KMS-11 (cell line): ENCODE measurements around the gene A1BG.
"Not testable (repeated sequence)": the region's sequence is repeated elsewhere in the genome, so short reads cannot be mapped to it uniquely, and the experiment has no call there.

Source experiments
- H2AFZ ChIP-seq: fragments of 200-600 bp; sonication (generic); 2 replicates; pipeline ENCODE4 v1.6.1; 2016; ENCODE audit warnings: antibody characterized with exemption, mixed run types, low read depth
- H3K27ac ChIP-seq: fragments of 200-600 bp; sonication (generic); 2 replicates; pipeline ENCODE4 v1.6.1; 2016; ENCODE audit warnings: mild to moderate bottlenecking, mixed run types
- H3K27me3 ChIP-seq: fragments of 200-600 bp; sonication (generic); 2 replicates; pipeline ENCODE4 v1.6.1; 2017; ENCODE audit warnings: mild to moderate bottlenecking, low read depth, mixed run types, moderate library complexity; ENCODE audit not compliant: insufficient read depth
- H3K36me3 ChIP-seq: fragments of 200-600 bp; sonication (generic); 2 replicates; pipeline ENCODE4 v1.6.1; 2017; ENCODE audit warnings: mild to moderate bottlenecking, mixed run types; ENCODE audit not compliant: insufficient read depth
- H3K4me1 ChIP-seq: fragments of 200-600 bp; sonication (generic); 2 replicates; pipeline ENCODE4 v1.6.1; 2016; ENCODE audit warnings: mild to moderate bottlenecking, low read depth, mixed run types; ENCODE audit not compliant: poor library complexity, severe bottlenecking
- H3K4me2 ChIP-seq: fragments of 200-600 bp; sonication (generic); 2 replicates; pipeline ENCODE4 v1.7.0; 2016; ENCODE audit warnings: mild to moderate bottlenecking, mixed run types
- H3K4me3 ChIP-seq: fragments of 200-600 bp; sonication (generic); IDR thresholded peaks from 2 replicates; pipeline ENCODE4 v1.6.1; 2017; ENCODE audit warnings: low read depth, low read length, mixed read lengths; ENCODE audit not compliant: insufficient read depth
- H3K79me2 ChIP-seq: fragments of 200-600 bp; sonication (generic); 2 replicates; pipeline ENCODE4 v1.6.1; 2016; ENCODE audit warnings: low read depth, mixed run types; ENCODE audit not compliant: insufficient read depth
- H3K9ac ChIP-seq: fragments of 200-600 bp; sonication (generic); 2 replicates; pipeline ENCODE4 v1.6.1; 2016; ENCODE audit warnings: mild to moderate bottlenecking, mixed run types
- H4K20me1 ChIP-seq: fragments of 200-600 bp; sonication (generic); 2 replicates; pipeline ENCODE4 v1.6.1; 2016; ENCODE audit warnings: mild to moderate bottlenecking, mixed run types; ENCODE audit not compliant: insufficient read depth
- CTCF ChIP-seq: fragments of 200-600 bp; sonication (generic); conservative IDR thresholded peaks from 2 replicates; pipeline ENCODE4 v1.6.1; 2017; ENCODE audit warnings: low read depth, mild to moderate bottlenecking, antibody characterized with exemption, low read length, moderate library complexity, mixed read lengths

Gene A1BG

DNA sequence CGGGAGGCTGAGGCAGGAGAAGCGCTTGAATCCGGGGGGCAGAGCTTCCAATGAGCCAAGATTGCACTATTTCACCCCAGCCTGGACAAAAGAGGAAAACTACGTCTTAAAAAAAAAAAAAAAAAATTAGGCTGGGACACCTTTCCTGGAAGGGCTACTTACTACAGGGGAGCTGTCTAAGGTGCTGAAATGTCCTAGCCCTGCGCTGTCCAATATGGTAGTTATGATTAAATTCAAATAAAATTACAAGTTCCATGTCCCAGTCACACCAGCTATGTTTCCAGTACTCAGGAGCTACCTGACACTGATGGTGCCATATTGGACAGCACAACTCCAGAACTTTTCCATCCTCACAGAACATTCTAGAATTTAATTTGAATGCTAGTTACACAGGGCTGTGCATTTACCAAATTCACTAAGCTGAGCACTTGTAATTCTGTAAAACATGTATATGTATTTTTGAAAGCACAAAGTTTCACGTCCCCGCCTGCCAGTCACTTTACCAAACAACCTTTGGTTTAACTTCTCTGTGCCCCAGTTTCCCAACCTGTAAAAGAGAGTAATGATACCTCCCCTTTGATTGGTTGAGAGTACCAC is 35.7 kb downstream of the A1BG start:
- no peak overlapping the region for H3K4me3 ChIP-seq
- no peak for TF ChIP-seq CTCF
- no peak overlapping the region for H3K4me2 ChIP-seq
- no peak overlapping the region for H3K9ac ChIP-seq
- no peaks in the 10 kb centered on the region for H3K79me2 ChIP-seq
- peaks cover 2% of the 10 kb centered on the region; the same call in 1 of the 2 replicates for H3K36me3 ChIP-seq
- no peaks in the 10 kb centered on the region for H3K4me1 ChIP-seq
- no peak overlapping the region for H3K27ac ChIP-seq
- no peaks in the 10 kb centered on the region for H3K27me3 ChIP-seq
- no peaks in the 10 kb centered on the region for H4K20me1 ChIP-seq
- no peak overlapping the region for H2AFZ ChIP-seq

DNA sequence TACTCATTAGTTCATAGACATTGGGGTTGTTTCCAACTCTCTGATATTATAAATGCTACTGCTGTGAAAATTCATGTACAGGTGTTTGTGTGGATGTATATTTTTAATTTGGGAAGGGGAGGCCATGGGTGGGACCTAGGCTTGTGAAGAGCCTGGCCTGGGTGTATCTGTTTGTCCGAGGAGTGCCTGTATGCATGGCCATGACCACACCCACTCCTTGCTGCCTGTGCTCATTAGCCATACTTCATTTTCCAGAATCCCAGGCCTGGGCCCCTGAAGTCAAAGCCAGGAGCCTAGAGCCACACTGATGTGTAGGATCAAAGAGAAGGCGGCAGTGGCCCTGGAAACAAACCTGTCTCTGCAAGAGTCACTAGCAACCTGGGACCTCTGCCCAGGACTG is 37.7 kb downstream of the A1BG start:
- Histone ChIP-seq H3K36me3 (peaks cover 9% of the 10 kb centered on the region; the same call in 1 of the 2 replicates), H3K27ac (no peak overlapping the region), H3K9ac (no peak overlapping the region), H3K27me3 (no peaks in the 10 kb centered on the region), H4K20me1 (no peaks in the 10 kb centered on the region), H2AFZ (no peak overlapping the region), H3K79me2 (no peaks in the 10 kb centered on the region), H3K4me1 (no peaks in the 10 kb centered on the region), H3K4me3 (no peak overlapping the region), H3K4me2 (no peak overlapping the region)
- no peak for TF ChIP-seq CTCF

DNA sequence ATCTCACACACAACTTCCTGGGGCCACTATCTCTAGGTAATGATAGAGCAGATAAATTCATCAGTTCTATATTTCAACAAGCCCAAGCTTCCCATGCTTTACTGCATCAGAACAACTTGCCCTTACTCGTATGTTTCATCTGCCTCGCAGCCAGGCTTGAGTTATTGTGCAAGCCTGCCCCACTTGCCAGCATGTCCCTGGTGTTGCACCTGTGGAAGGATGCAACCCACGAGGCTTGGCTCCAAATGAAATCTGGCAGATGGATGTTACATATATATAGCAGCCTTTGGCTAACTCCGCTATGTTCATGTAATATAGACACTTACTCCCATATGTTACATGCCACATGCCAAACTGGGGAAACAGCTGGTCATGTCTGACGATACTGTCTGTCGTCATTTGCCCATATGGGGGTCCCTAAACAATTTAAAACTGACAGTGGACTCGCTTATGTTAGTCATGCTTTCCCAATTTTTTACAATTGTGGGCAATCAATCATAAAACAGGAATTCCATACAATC is 41.9 kb downstream of the A1BG start:
- Histone ChIP-seq H3K27me3 (no peaks in the 10 kb centered on the region), H3K27ac (no peak overlapping the region), H3K36me3 (peaks cover 27% of the 10 kb centered on the region; the same call in 1 of the 2 replicates), H3K4me3 (no peak overlapping the region), H3K4me2 (no peak overlapping the region), H4K20me1 (no peaks in the 10 kb centered on the region), H3K9ac (no peak overlapping the region), H2AFZ (no peak overlapping the region), H3K4me1 (peaks cover 3% of the 10 kb centered on the region), H3K79me2 (no peaks in the 10 kb centered on the region)
- no peak for TF ChIP-seq CTCF

GRCh38 chr19:58310685-58311084 is 42.6 kb downstream of the A1BG start:
- H3K79me2 ChIP-seq, H3K4me2 ChIP-seq, H3K9ac ChIP-seq, H2AFZ ChIP-seq, H3K27ac ChIP-seq, H4K20me1 ChIP-seq, H3K27me3 ChIP-seq, H3K4me3 ChIP-seq: not testable (repeated sequence)
- Histone ChIP-seq H3K4me1 (peaks cover 10% of the 10 kb centered on the region), H3K36me3 (peaks cover 27% of the 10 kb centered on the region; the same call in 1 of the 2 replicates)

GRCh38 chr19:58307736-58308135 is 45.6 kb downstream of the A1BG start:
- peaks cover 10% of the 10 kb centered on the region for H3K4me1 ChIP-seq
- TF ChIP-seq CTCF = no peak
- H3K27me3 ChIP-seq = no peaks in the 10 kb centered on the region
- no peak overlapping the region for H2AFZ ChIP-seq
- no peak overlapping the region for H3K9ac ChIP-seq
- H3K4me2 ChIP-seq = no peak overlapping the region
- no peaks in the 10 kb centered on the region for H4K20me1 ChIP-seq
- H3K79me2 ChIP-seq = peaks cover 7% of the 10 kb centered on the region; the same call in 1 of the 2 replicates
- peaks cover 24% of the 10 kb centered on the region; the same call in 1 of the 2 replicates for H3K36me3 ChIP-seq
- no peak overlapping the region for H3K27ac ChIP-seq
- H3K4me3 ChIP-seq = no peak overlapping the region
